Measurements from ENCODE around the gene GPRIN1. TPM values are rescaled to one million over a fixed set of nuclear protein-coding genes. Genes with fewer than 3 reads are reported as not detected.

GPRIN1 gene
- total RNA-seq, 6 donors from 2014 or later: under 0.01 to 4.0 (median 1.3) TPM

DNA sequence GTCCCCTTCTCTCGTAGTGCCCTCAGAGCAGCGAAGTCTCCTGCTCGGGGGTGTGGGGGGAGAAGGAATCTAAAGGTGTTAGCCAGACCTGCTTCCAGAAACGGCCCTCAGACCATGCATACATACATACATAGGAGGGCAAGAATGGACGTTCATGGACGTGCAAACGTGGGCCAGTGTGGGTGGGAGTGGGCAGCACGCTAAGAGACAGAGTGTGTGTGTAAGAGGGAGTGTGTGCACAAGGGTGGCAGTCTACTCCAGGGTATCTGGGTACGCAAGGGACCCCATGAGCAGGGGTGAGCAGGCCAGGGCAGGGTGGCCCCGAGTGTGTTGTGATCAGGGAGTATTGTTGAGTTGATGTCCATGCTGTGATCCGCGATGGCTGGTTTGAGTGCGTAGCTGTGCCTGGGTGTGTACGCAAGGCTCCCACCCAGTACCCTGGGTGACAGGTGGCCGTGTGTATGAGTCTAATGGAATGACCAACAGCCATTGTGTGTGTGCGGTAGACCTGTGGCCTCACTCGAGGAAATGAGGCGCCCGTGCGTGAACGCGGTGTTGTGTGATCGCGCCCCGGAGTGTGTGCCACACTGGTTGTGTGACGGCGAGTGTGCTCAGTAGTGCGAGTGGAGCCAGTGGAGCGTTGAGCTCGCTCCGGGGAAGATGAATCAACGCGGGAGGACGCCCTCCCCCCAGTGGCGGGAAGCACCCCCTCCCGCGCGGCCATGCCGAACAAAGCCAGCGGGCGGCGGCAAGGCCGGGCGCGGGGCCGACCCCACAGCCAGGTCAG is 826 bp downstream of the GPRIN1 start:
- DNase-seq: no peak
- Histone ChIP-seq H3K4me1 (peaks cover 6 to 20% (median 11%) of the 10 kb centered on the region in 4 donors), H3K27ac (no peak overlapping the region), H3K36me3 (no peaks in the 10 kb centered on the region), H3K9me3 (no peaks in the 10 kb centered on the region), H3K4me3 (peak overlapping the region; percentile 72 to 89 (median 78)), H3K27me3 (peaks cover 0 to 5% (median 1%) of the 10 kb centered on the region in 4 donors)
- WGBS, 2 donors: 39 to 42% methylated on average over 32 to 43 of the region's 46 CpGs
- TF ChIP-seq, protein P1, sequence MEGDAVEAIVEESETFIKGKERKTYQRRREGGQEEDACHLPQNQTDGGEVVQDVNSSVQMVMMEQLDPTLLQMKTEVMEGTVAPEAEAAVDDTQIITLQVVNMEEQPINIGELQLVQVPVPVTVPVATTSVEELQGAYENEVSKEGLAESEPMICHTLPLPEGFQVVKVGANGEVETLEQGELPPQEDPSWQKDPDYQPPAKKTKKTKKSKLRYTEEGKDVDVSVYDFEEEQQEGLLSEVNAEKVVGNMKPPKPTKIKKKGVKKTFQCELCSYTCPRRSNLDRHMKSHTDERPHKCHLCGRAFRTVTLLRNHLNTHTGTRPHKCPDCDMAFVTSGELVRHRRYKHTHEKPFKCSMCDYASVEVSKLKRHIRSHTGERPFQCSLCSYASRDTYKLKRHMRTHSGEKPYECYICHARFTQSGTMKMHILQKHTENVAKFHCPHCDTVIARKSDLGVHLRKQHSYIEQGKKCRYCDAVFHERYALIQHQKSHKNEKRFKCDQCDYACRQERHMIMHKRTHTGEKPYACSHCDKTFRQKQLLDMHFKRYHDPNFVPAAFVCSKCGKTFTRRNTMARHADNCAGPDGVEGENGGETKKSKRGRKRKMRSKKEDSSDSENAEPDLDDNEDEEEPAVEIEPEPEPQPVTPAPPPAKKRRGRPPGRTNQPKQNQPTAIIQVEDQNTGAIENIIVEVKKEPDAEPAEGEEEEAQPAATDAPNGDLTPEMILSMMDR (IDR thresholded peaks at IDR 0.05): no peak
- no peak for TF ChIP-seq POLR2A (IDR thresholded peaks at IDR 0.05)
- no peak for TF ChIP-seq EP300 (IDR thresholded peaks at IDR 0.05)
- no peak for TF ChIP-seq POLR2AphosphoS5 (IDR thresholded peaks at IDR 0.05)
- no peak for ATAC-seq (ENCODE audit: low FRiP score in 2 of 2)

DNA sequence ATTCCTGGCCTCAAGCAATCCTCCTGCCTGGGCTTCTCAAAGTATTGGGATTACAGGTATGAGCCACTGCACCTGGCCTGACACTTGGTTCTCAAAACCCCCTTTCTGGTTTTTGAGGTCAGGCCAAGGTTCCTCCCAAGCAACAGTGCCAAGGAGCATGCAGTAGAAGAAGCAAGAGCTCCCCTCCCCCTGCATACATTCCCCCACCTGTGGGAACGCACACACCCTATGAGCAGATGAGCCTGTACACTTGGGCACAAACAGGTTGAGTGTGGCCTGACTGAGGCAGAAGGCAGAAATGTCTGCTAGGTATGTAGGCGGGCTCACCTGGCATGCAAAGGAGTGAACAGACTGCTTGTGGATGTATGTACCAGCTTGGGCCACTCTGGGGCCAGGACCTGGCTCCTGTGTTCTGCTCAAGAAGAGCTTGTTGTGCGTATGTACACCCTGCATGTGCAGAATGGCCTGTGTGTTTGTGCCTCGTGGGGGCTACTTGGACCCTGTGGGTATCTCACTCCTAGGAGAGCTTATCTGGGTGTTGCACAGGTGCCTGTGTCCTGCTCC is 1.7 kb downstream of the GPRIN1 start:
- Histone ChIP-seq H3K4me1 (peaks cover 6 to 20% (median 11%) of the 10 kb centered on the region in 4 donors), H3K27me3 (peaks cover 0 to 5% (median 1%) of the 10 kb centered on the region in 4 donors), H3K4me3 (no peak overlapping the region), H3K36me3 (no peaks in the 10 kb centered on the region), H3K27ac (no peak overlapping the region), H3K9me3 (no peaks in the 10 kb centered on the region)
- no peak for DNase-seq
- no peak for ATAC-seq (ENCODE audit: low FRiP score in 2 of 2)
- WGBS, 2 donors: 95 to 96% methylated on average over 2 to 4 of the region's 4 CpGs
- no peak for TF ChIP-seq EP300 (IDR thresholded peaks at IDR 0.05)
- TF ChIP-seq, protein P1 (IDR thresholded peaks at IDR 0.05): no peak
- TF ChIP-seq POLR2AphosphoS5 (IDR thresholded peaks at IDR 0.05): no peak
- TF ChIP-seq POLR2A (IDR thresholded peaks at IDR 0.05): no peak

DNA sequence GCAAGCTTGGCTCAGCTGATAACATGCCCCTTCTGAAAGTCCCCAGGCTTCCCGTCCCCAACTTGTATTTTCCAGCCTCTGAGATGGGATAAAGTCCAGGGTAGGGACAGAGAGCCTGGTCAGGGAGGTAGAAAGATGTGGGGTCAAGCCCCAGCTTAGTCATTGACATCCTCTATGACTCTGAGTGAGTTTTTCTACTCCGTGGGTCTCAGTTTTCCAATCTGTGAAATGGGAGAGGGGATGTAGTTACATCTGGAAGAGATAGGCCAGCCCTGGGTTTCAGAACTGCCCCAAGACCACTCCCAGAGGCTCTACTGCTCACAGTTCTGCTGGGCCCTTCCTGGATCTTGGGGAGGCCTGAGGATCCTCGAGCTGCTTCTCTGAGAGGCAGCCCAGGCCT is 3.1 kb downstream of the GPRIN1 start:
- Histone ChIP-seq H3K27me3 (peaks cover 0 to 5% (median 1%) of the 10 kb centered on the region in 4 donors), H3K36me3 (no peaks in the 10 kb centered on the region), H3K27ac (no peak overlapping the region), H3K4me1 (peaks cover 6 to 20% (median 11%) of the 10 kb centered on the region in 4 donors), H3K4me3 (no peak overlapping the region), H3K9me3 (no peaks in the 10 kb centered on the region)
- WGBS, 2 donors: 94 to 100% methylated on average over 2 to 3 of the region's 3 CpGs
- DNase-seq (no peak), ATAC-seq (ENCODE audit: low FRiP score in 2 of 2) (no peak)
- TF ChIP-seq, protein P1 (IDR thresholded peaks at IDR 0.05): no peak
- TF ChIP-seq EP300 (IDR thresholded peaks at IDR 0.05) (no peak), POLR2AphosphoS5 (IDR thresholded peaks at IDR 0.05) (no peak), POLR2A (IDR thresholded peaks at IDR 0.05) (no peak)

DNA sequence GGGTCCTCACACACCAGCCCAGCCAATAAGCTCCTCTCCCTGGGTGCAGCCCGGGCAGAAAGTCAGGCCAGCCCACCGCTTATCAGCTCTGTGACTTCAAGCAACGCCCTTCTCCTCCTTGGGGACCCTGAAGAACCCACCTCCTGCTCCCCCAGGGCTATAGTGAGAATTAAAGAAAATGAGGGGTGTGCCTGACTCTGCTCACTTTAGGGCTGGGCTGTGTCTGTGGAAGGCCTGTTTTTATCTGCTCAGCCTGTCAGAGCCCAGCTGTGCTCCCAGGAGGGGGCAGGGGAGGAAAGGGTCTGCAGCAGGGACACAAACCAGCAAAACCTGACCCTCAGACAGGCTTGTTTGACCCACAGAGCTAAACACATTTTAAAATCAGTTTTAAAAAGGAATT is 3.9 kb downstream of the GPRIN1 start:
- 57 to 72% methylated on average over 2 to 3 of the region's 3 CpGs for WGBS, 2 donors
- no peak overlapping the region for H3K4me3 ChIP-seq
- peaks cover 6 to 20% (median 11%) of the 10 kb centered on the region in 4 donors for H3K4me1 ChIP-seq
- no peak for DNase-seq
- no peak overlapping the region for H3K27ac ChIP-seq
- H3K9me3 ChIP-seq: no peaks in the 10 kb centered on the region
- ATAC-seq (ENCODE audit: low FRiP score in 2 of 2): no peak
- TF ChIP-seq POLR2AphosphoS5 (IDR thresholded peaks at IDR 0.05): no peak
- no peak for TF ChIP-seq POLR2A (IDR thresholded peaks at IDR 0.05)
- TF ChIP-seq, protein P1 (IDR thresholded peaks at IDR 0.05): no peak
- no peak for TF ChIP-seq EP300 (IDR thresholded peaks at IDR 0.05)
- peaks cover 0 to 5% (median 1%) of the 10 kb centered on the region in 4 donors for H3K27me3 ChIP-seq
- no peaks in the 10 kb centered on the region for H3K36me3 ChIP-seq
